Endothelial cell of umbilical vein (primary cell): ENCODE results near the gene WDFY3. TPM values are rescaled to one million over a fixed set of nuclear protein-coding genes. Genes with fewer than 3 reads are reported as not detected.

Experiments used
- BruUV-seq: library from RNA; stranded (reverse); fragments of 400-500 nt; replicated peaks from 2 replicates; lab custom pipeline; 2021; lab: Mats Ljungman, UMichigan
- CTCF ChIA-PET: fragments of 300-600, 350-600 bp; sonication (Branson Sonifier 250); formaldehyde crosslinking; loops from one replicate; lab custom pipeline; 2021; ENCODE audit warnings: antibody characterized with exemption, inconsistent platforms; lab: Charles Lee
- POLR2A ChIA-PET: fragments of 300-600, 350-600 bp; sonication (Branson Sonifier 250); formaldehyde crosslinking; loops from one replicate; lab custom pipeline; 2021; ENCODE audit warnings: antibody characterized with exemption, inconsistent platforms; lab: Charles Lee
- DNase-seq: peaks from one replicate; pipeline ENCODE4 v3.0.0-alpha.2; 2011; ENCODE audit warnings: low read depth, low spot score
- FAIRE-seq: peaks from 2 replicates; lab custom pipeline; 2011; peaks lifted over from hg19 to GRCh38; lab: Jason Lieb, UNC
- H2AFZ ChIP-seq: 2 replicates; pipeline ENCODE4 v1.6.0; 2012; ENCODE audit warnings: low read depth, low read length, control low read depth, inconsistent platforms
- H3K27ac ChIP-seq: 2 replicates; pipeline ENCODE4 v1.5.1; 2011; ENCODE audit warnings: low read depth, mild to moderate bottlenecking, control low read depth, low read length, moderate library complexity; ENCODE audit not compliant: insufficient read depth
- H3K27me3 ChIP-seq, 2 experiments: 2 replicates each; pipeline versions ENCODE4 v1.6.0 to v1.6.1; 2011; ENCODE audit warnings: low read length in 2 of 2, mixed read lengths in 1 of 2; ENCODE audit not compliant: control insufficient read depth in 2 of 2, insufficient read depth in 2 of 2
- H3K36me3 ChIP-seq, 2 experiments: 2 replicates in 1 of 2; 3 replicates in 1 of 2; pipeline ENCODE4 v1.5.1; 2011; ENCODE audit warnings: low read length in 2 of 2, mild to moderate bottlenecking in 1 of 2, moderate library complexity in 1 of 2; ENCODE audit not compliant: control insufficient read depth in 2 of 2, insufficient read depth in 2 of 2; ENCODE audit errors: extremely low read depth in 1 of 2
- H3K4me1 ChIP-seq: 3 replicates; pipeline ENCODE4 v1.5.1; 2011; ENCODE audit warnings: mild to moderate bottlenecking, low read length; ENCODE audit not compliant: control insufficient read depth, insufficient read depth; ENCODE audit errors: extremely low read depth
- H3K4me2 ChIP-seq: 2 replicates; pipeline ENCODE4 v1.6.1; 2011; ENCODE audit warnings: low read length, control low read depth, mixed read lengths; ENCODE audit not compliant: insufficient read depth
- H3K4me3 ChIP-seq, 3 experiments: fragments of 200-600 bp in 1 of 3; sonication (generic), shearing (Covaris generic) in 1 of 3; replicated peaks in 1 of 3; 2 replicates each; pipeline ENCODE4 v1.5.1; 2011 to 2016; ENCODE audit warnings: control low read depth in 3 of 3, low read length in 3 of 3, mild to moderate bottlenecking in 2 of 3, inconsistent platforms in 1 of 3, low read depth in 1 of 3, moderate library complexity in 1 of 3; ENCODE audit not compliant: insufficient read depth in 1 of 3
- H3K79me2 ChIP-seq: 2 replicates; pipeline ENCODE4 v1.6.0; 2012; ENCODE audit warnings: low read length, inconsistent platforms; ENCODE audit not compliant: control insufficient read depth, insufficient read depth
- H3K9ac ChIP-seq: replicated peaks from 2 replicates; pipeline ENCODE3; 2011; ENCODE audit warnings: low read length, control low read depth; ENCODE audit not compliant: insufficient read depth; ENCODE audit errors: extremely low read depth
- H3K9me1 ChIP-seq: replicated peaks from 3 replicates; pipeline ENCODE4 v1.6.0; 2011; ENCODE audit warnings: mild to moderate bottlenecking, low read length; ENCODE audit not compliant: control insufficient read depth, insufficient read depth; ENCODE audit errors: extremely low read depth
- H3K9me3 ChIP-seq: replicated peaks from 2 replicates; pipeline ENCODE4 v1.5.1; 2012; ENCODE audit warnings: low read length, inconsistent platforms; ENCODE audit not compliant: control insufficient read depth, insufficient read depth
- H4K20me1 ChIP-seq: replicated peaks from 2 replicates; pipeline ENCODE3; 2011; ENCODE audit warnings: mild to moderate bottlenecking, low read length; ENCODE audit not compliant: control insufficient read depth, insufficient read depth; ENCODE audit errors: extremely low read depth
- CTCF ChIP-seq, 2 donors: IDR thresholded peaks; 1 replicate in 1 of 2; 2 replicates in 1 of 2; pipeline ENCODE4 v1.5.1; 2011; ENCODE audit warnings: low read length in 2 of 2, mild to moderate bottlenecking in 2 of 2, moderate library complexity in 2 of 2, control low read depth in 1 of 2, inconsistent platforms in 1 of 2, low read depth in 1 of 2; ENCODE audit not compliant: insufficient read depth in 1 of 2; ENCODE audit errors: extremely low read depth in 1 of 2
- EZH2 ChIP-seq: IDR thresholded peaks from 2 replicates; pipeline ENCODE4 v1.6.1; 2012; ENCODE audit warnings: borderline replicate concordance, low read depth, mild to moderate bottlenecking, moderate library complexity, low read length, inconsistent platforms; ENCODE audit not compliant: severe bottlenecking
- FOS ChIP-seq: IDR thresholded peaks from 2 replicates; pipeline ENCODE4 v1.6.1; 2011; ENCODE audit warnings: mild to moderate bottlenecking, low read length, moderate library complexity, borderline replicate concordance; ENCODE audit not compliant: insufficient read depth
- GATA2 ChIP-seq: IDR thresholded peaks from 2 replicates; pipeline ENCODE4 v1.7.0; 2011; ENCODE audit warnings: low read depth, mild to moderate bottlenecking, moderate library complexity, mixed read lengths, low read length; ENCODE audit not compliant: insufficient read length, insufficient read depth
- JUN ChIP-seq: IDR thresholded peaks from 2 replicates; pipeline ENCODE4 v1.6.1; 2011; ENCODE audit warnings: borderline replicate concordance, low read depth; ENCODE audit not compliant: insufficient read length, insufficient read depth
- MAX ChIP-seq: IDR thresholded peaks from 2 replicates; pipeline ENCODE4 v1.6.1; 2011; ENCODE audit not compliant: insufficient read depth, insufficient read length
- MYC ChIP-seq: IDR thresholded peaks from one replicate; pipeline ENCODE4 v1.6.1; 2011; ENCODE audit warnings: mild to moderate bottlenecking, low read depth, low read length
- POLR2A ChIP-seq: IDR thresholded peaks from 2 replicates; pipeline ENCODE4 v1.6.1; 2012; ENCODE audit warnings: low read depth, mild to moderate bottlenecking, control low read depth, low read length
- POLR2AphosphoS5 ChIP-seq: IDR thresholded peaks from 2 replicates; pipeline ENCODE4 v1.6.1; 2012; ENCODE audit warnings: low read depth, mild to moderate bottlenecking, control low read depth, low read length, moderate library complexity; ENCODE audit not compliant: insufficient read depth
- dilution Hi-C: fragments of 300-500 bp; cut with MboI; formaldehyde crosslinking; loops from one replicate; pipeline ENCODE4 v1.15.0; 2019; ENCODE audit warnings: low sequenced_read_pairs; ENCODE audit not compliant: extremely low pct_ligation_motif_present
- intact Hi-C: fragments of 100-400 bp; cut with micrococcal nuclease; formaldehyde crosslinking; loops from one replicate; pipeline ENCODE4 v1.10.0; 2022
- polyA plus RNA-seq, 4 experiments: library from polyadenylated mRNA; depleted of rRNA in 3 of 4; stranded (reverse) in 3 of 4; unstranded in 1 of 4; fragments of >200 nt; gene quantifications; 2 replicates each; pipeline versions ENCODE4 v1.2.1 to v1.2.3, GENCODE V29; 2011 to 2012; ENCODE audit warnings: missing spikeins in 1 of 4
- total RNA-seq: library from RNA; stranded (reverse); gene quantifications from 2 replicates; pipeline ENCODE4 v1.2.3, GENCODE V29; 2021

WDFY3 gene
- total and polyA plus RNA-seq, 2 donors (not counting 3 experiments of a cell fraction or from before 2014, with no cell fraction given), result 37.0 to 113 TPM

GRCh38 chr4:84956014-84956413 lies 10.5 kb downstream of the WDFY3 start:
- dilution Hi-C loops, result no loop called here
- H3K36me3 ChIP-seq, result no peaks in the 10 kb centered on the region
- H3K27me3 ChIP-seq, result no peaks in the 10 kb centered on the region
- POLR2A ChIA-PET, result no interaction called here
- no peak overlapping the region for H3K9ac ChIP-seq
- H3K9me3 ChIP-seq, result no peaks in the 10 kb centered on the region
- no peak overlapping the region for H3K27ac ChIP-seq
- BruUV-seq, result no TSS peak
- no peak overlapping the region for H2AFZ ChIP-seq
- TF ChIP-seq MAX (no peak), POLR2AphosphoS5 (no peak), EZH2 (no peak), CTCF (IDR thresholded peaks at IDR 0.05; ENCODE audit: extremely low read depth in 1 of 2, insufficient read depth in 1 of 2, low read depth in 1 of 2, low read length in 2 of 2) (no peak), MYC (no peak), GATA2 (no peak), POLR2A (no peak), JUN (no peak), FOS (no peak)
- H3K9me1 ChIP-seq, result no peaks in the 10 kb centered on the region
- H3K4me3 ChIP-seq, result no peak overlapping the region
- FAIRE-seq (no peak), DNase-seq (no peak)
- H3K79me2 ChIP-seq, result peaks cover 95% of the 10 kb centered on the region
- peaks cover 25% of the 10 kb centered on the region for H4K20me1 ChIP-seq
- H3K4me1 ChIP-seq, result peaks cover 16% of the 10 kb centered on the region
- intact Hi-C loops, result no loop called here
- CTCF ChIA-PET, result interaction anchor here (0.7 to 1.3 kb wide), 3 partner anchors 10 to 205 kb away, joined by 3 to 4 read pairs (median 4); partner anchors contain the start of gene WDFY3
- H3K4me2 ChIP-seq, result no peak overlapping the region
